ENCODE results near the gene RAB44. TPM values are rescaled to one million over a fixed set of nuclear protein-coding genes. Genes with fewer than 3 reads are reported as not detected.
A peak's percentile ranks its signal among the peaks of the same experiment; 100 is the strongest.

The RAB44 gene
- total and polyA plus RNA-seq, 9 of the 15 experiments (the other 6 are each of a cell fraction or from before 2014, with no cell fraction given): not detected

GRCh38 chr6:36765594-36766398, 68.2 kb downstream of the RAB44 start (continued):
- TF ChIP-seq, protein P1, sequence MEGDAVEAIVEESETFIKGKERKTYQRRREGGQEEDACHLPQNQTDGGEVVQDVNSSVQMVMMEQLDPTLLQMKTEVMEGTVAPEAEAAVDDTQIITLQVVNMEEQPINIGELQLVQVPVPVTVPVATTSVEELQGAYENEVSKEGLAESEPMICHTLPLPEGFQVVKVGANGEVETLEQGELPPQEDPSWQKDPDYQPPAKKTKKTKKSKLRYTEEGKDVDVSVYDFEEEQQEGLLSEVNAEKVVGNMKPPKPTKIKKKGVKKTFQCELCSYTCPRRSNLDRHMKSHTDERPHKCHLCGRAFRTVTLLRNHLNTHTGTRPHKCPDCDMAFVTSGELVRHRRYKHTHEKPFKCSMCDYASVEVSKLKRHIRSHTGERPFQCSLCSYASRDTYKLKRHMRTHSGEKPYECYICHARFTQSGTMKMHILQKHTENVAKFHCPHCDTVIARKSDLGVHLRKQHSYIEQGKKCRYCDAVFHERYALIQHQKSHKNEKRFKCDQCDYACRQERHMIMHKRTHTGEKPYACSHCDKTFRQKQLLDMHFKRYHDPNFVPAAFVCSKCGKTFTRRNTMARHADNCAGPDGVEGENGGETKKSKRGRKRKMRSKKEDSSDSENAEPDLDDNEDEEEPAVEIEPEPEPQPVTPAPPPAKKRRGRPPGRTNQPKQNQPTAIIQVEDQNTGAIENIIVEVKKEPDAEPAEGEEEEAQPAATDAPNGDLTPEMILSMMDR (IDR thresholded peaks at IDR 0.05 in 2 of 3, conservative IDR thresholded peaks at IDR 0.05 in 1 of 3; ENCODE audit: insufficient read depth in 2 of 3, low read depth in 1 of 3, low read length in 3 of 3): peak; percentile 97 to 99 (median 99)
- TF ChIP-seq NONO (IDR thresholded peaks at IDR 0.05; ENCODE audit: low read depth in 2 of 2, low read length in 1 of 2) (no peak), GABPB1 (CRISPR knock-in tag; IDR thresholded peaks at IDR 0.05) (peak; percentile 49; the same call in 1 of the 2 replicates), SMAD4 (CRISPR knock-in tag; conservative IDR thresholded peaks at IDR 0.05) (no peak), PRMT5 (CRISPR knock-in tag; IDR thresholded peaks at IDR 0.05) (no peak), SMARCC2 (IDR thresholded peaks at IDR 0.05; ENCODE audit: low read depth) (no peak), BRF2 (IDR thresholded peaks at IDR 0.05; ENCODE audit: borderline replicate concordance, insufficient read depth, insufficient read length) (no peak), ZNF589 (CRISPR knock-in tag; IDR thresholded peaks at IDR 0.05; ENCODE audit: low read depth) (no peak), TCFL5 (CRISPR knock-in tag; conservative IDR thresholded peaks at IDR 0.05) (no peak), NCOA1 (IDR thresholded peaks at IDR 0.05; ENCODE audit: low read depth) (no peak), TAL1 (IDR thresholded peaks at IDR 0.05) (no peak), CHD4 (IDR thresholded peaks at IDR 0.05; ENCODE audit: insufficient read depth, insufficient replicate concordance, low read depth, low read length, poor library complexity, severe bottlenecking) (no peak), HMGXB4 (CRISPR knock-in tag; IDR thresholded peaks at IDR 0.05) (no peak), NR3C1 (CRISPR knock-in tag; IDR thresholded peaks at IDR 0.05) (no peak), NFXL1 (CRISPR knock-in tag; IDR thresholded peaks at IDR 0.05) (no peak), CXXC5 (CRISPR knock-in tag; IDR thresholded peaks at IDR 0.05) (no peak), KLF1 (tag; IDR thresholded peaks at IDR 0.05) (no peak)
- TF ChIP-seq, protein P2, sequence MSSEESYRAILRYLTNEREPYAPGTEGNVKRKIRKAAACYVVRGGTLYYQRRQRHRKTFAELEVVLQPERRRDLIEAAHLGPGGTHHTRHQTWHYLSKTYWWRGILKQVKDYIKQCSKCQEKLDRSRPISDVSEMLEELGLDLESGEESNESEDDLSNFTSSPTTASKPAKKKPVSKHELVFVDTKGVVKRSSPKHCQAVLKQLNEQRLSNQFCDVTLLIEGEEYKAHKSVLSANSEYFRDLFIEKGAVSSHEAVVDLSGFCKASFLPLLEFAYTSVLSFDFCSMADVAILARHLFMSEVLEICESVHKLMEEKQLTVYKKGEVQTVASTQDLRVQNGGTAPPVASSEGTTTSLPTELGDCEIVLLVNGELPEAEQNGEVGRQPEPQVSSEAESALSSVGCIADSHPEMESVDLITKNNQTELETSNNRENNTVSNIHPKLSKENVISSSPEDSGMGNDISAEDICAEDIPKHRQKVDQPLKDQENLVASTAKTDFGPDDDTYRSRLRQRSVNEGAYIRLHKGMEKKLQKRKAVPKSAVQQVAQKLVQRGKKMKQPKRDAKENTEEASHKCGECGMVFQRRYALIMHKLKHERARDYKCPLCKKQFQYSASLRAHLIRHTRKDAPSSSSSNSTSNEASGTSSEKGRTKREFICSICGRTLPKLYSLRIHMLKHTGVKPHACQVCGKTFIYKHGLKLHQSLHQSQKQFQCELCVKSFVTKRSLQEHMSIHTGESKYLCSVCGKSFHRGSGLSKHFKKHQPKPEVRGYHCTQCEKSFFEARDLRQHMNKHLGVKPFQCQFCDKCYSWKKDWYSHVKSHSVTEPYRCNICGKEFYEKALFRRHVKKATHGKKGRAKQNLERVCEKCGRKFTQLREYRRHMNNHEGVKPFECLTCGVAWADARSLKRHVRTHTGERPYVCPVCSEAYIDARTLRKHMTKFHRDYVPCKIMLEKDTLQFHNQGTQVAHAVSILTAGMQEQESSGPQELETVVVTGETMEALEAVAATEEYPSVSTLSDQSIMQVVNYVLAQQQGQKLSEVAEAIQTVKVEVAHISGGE (CRISPR knock-in tag; IDR thresholded peaks at IDR 0.05): no peak

All from K562 (cell line).